Esophagus muscularis mucosa (tissue), 4 donors: Measurements from ENCODE around the gene ZNF618.

Experiments used
- CTCF ChIP-seq, 3 experiments: fragments of 200-600 bp in 2 of 3; fragments of 450-650 bp in 1 of 3; sonication (generic) in 2 of 3; IDR thresholded peaks; one replicate each; pipeline ENCODE4 v1.5.1; 2017 to 2019; ENCODE audit warnings: antibody characterized with exemption in 3 of 3, mild to moderate bottlenecking in 2 of 3, moderate library complexity in 1 of 3
- EP300 ChIP-seq: sonication (generic); formaldehyde crosslinking; IDR thresholded peaks from one replicate; pipeline ENCODE4 v1.6.1; 2017; ENCODE audit warnings: antibody characterized with exemption
- POLR2A ChIP-seq: fragments of 450-650 bp; IDR thresholded peaks from one replicate; pipeline ENCODE4 v1.6.1; 2017; ENCODE audit warnings: antibody characterized with exemption, moderate library complexity, mild to moderate bottlenecking, low read depth
- POLR2AphosphoS5 ChIP-seq, 2 donors: sonication (generic); formaldehyde crosslinking; IDR thresholded peaks; one replicate each; pipeline ENCODE4 v1.6.1; 2017; ENCODE audit warnings: antibody characterized with exemption in 2 of 2

GRCh38 chr9:114035221-114035844 lies 159.2 kb downstream of the ZNF618 start:
- TF ChIP-seq CTCF (IDR thresholded peaks at IDR 0.05) (no peak), POLR2AphosphoS5 (IDR thresholded peaks at IDR 0.05) (no peak), POLR2A (no peak), EP300 (no peak)
